Gastroesophageal sphincter (tissue), 4 donors: ENCODE data around the gene ALDH1A1. TPM values are rescaled to one million over a fixed set of nuclear protein-coding genes. Genes with fewer than 3 reads are reported as not detected.

ENCODE experiments used
- ATAC-seq: fragments of 150-250 bp; one replicate; pipeline ENCODE4 v1.9.1; 2016; ENCODE audit warnings: mild to moderate bottlenecking, moderate library complexity
- H3K27ac ChIP-seq, 4 donors: fragments of 200-600 bp; sonication (generic) in 3 of 4; 1 replicate in 3 of 4; 2 replicates in 1 of 4; pipeline ENCODE4 v1.5.1; 2016 to 2019
- H3K27me3 ChIP-seq: fragments of 200-600 bp; sonication (generic); one replicate; pipeline ENCODE4 v1.5.1; 2019
- H3K36me3 ChIP-seq, 2 donors: fragments of 200-600 bp; sonication (generic); one replicate each; pipeline ENCODE4 v1.5.1; 2019; ENCODE audit warnings: control low read depth in 1 of 2
- H3K4me1 ChIP-seq, 3 donors: fragments of 200-600 bp; sonication (generic); 1 replicate in 2 of 3; 2 replicates in 1 of 3; pipeline ENCODE4 v1.5.1; 2016 to 2019; ENCODE audit warnings: control low read depth in 2 of 3
- H3K4me3 ChIP-seq, 2 donors: fragments of 200-600 bp; sonication (generic); one replicate each; pipeline ENCODE4 v1.5.1; 2019; ENCODE audit warnings: mild to moderate bottlenecking in 1 of 2, moderate library complexity in 1 of 2
- H3K9me3 ChIP-seq, 3 donors: fragments of 200-600 bp; sonication (generic); one replicate each; pipeline ENCODE4 v1.5.1; 2017 to 2019; ENCODE audit warnings: control low read depth in 2 of 3
- CTCF ChIP-seq, 4 experiments: fragments of 200-600 bp in 2 of 4; fragments of 450-650 bp in 2 of 4; sonication (generic) in 1 of 4; IDR thresholded peaks; one replicate each; pipeline ENCODE4 v1.5.1; 2017 to 2019; ENCODE audit warnings: antibody characterized with exemption in 4 of 4, mild to moderate bottlenecking in 2 of 4, moderate library complexity in 2 of 4
- EP300 ChIP-seq: sonication (generic); formaldehyde crosslinking; IDR thresholded peaks from one replicate; pipeline ENCODE4 v1.6.1; 2017; ENCODE audit warnings: antibody characterized with exemption, mild to moderate bottlenecking
- POLR2A ChIP-seq, 2 donors: fragments of 450-650 bp; IDR thresholded peaks; one replicate each; pipeline ENCODE4 v1.6.1; 2017; ENCODE audit warnings: antibody characterized with exemption in 2 of 2, mild to moderate bottlenecking in 2 of 2, moderate library complexity in 1 of 2
- POLR2AphosphoS5 ChIP-seq: sonication (generic); formaldehyde crosslinking; IDR thresholded peaks from one replicate; pipeline ENCODE4 v1.6.1; 2017; ENCODE audit warnings: antibody characterized with exemption
- WGBS, 2 donors: methylation state at CpG; one replicate each; pipeline ENCODE4 v1.1.5; 2018; ENCODE audit warnings: low coverage in 1 of 2; 5-methylcytosine and 5-hydroxymethylcytosine counted together
- total RNA-seq, 4 donors: library from RNA; depleted of rRNA; stranded (reverse); fragments of >200 nt; gene quantifications; one replicate each; pipeline ENCODE4 v1.1.0, GENCODE V29; 2016

The ALDH1A1 gene
- total RNA-seq, 4 donors from 2014 or later = 49.2 to 118 (median 83.9) TPM

- H3K27me3 ChIP-seq = no peaks in the 10 kb centered on the region
- TF ChIP-seq POLR2AphosphoS5 = no peak
- no peak for TF ChIP-seq CTCF (IDR thresholded peaks at IDR 0.05)
- no peak for TF ChIP-seq EP300
- no peak for TF ChIP-seq POLR2A (IDR thresholded peaks at IDR 0.05)
- H3K4me1 ChIP-seq = peaks cover 0 to 10% (median 0%) of the 10 kb centered on the region in 3 donors
- no peaks in the 10 kb centered on the region for H3K9me3 ChIP-seq
- no peaks in the 10 kb centered on the region for H3K36me3 ChIP-seq
- H3K27ac ChIP-seq = no peak overlapping the region
- no peak for ATAC-seq
- H3K4me3 ChIP-seq = no peak overlapping the region
- 79 to 83% methylated on average over 10 to 12 of the region's 12 CpGs for WGBS, 2 donors
Measured at GRCh38 chr9:72980600-72981265, 27.9 kb upstream of the ALDH1A1 start.

GRCh38 chr9:72980183-72980582, 27.3 kb upstream of the ALDH1A1 start:
- TF ChIP-seq POLR2A (IDR thresholded peaks at IDR 0.05) (no peak), EP300 (no peak), POLR2AphosphoS5 (no peak), CTCF (IDR thresholded peaks at IDR 0.05) (no peak)
- no peaks in the 10 kb centered on the region for H3K9me3 ChIP-seq
- no peak overlapping the region for H3K27ac ChIP-seq
- H3K4me1 ChIP-seq = peaks cover 0 to 6% (median 0%) of the 10 kb centered on the region in 3 donors
- WGBS, 2 donors = 98 to 100% methylated on average over 2 of the region's 2 CpGs
- no peak overlapping the region for H3K4me3 ChIP-seq
- ATAC-seq = no peak
- H3K36me3 ChIP-seq = no peaks in the 10 kb centered on the region
- no peaks in the 10 kb centered on the region for H3K27me3 ChIP-seq

- no peak for TF ChIP-seq CTCF (IDR thresholded peaks at IDR 0.05)
- TF ChIP-seq EP300 = no peak
- no peak for TF ChIP-seq POLR2AphosphoS5
- no peak for TF ChIP-seq POLR2A (IDR thresholded peaks at IDR 0.05)
- H3K9me3 ChIP-seq = no peaks in the 10 kb centered on the region
- no peak overlapping the region for H3K27ac ChIP-seq
Measured at GRCh38 chr9:72979405-72980100, 26.7 kb upstream of the ALDH1A1 start.

GRCh38 chr9:72978744-72979143, 25.9 kb upstream of the ALDH1A1 start:
- Histone ChIP-seq H3K4me3 (no peak overlapping the region), H3K27me3 (no peaks in the 10 kb centered on the region), H3K9me3 (no peaks in the 10 kb centered on the region), H3K27ac (no peak overlapping the region), H3K4me1 (no peaks in the 10 kb centered on the region), H3K36me3 (no peaks in the 10 kb centered on the region)
- ATAC-seq = no peak
- TF ChIP-seq POLR2A (IDR thresholded peaks at IDR 0.05) = no peak
- TF ChIP-seq CTCF (IDR thresholded peaks at IDR 0.05) = no peak
- TF ChIP-seq POLR2AphosphoS5 = no peak
- TF ChIP-seq EP300 = no peak
- 82% methylated on average over 1 of the region's 1 CpG; no CpG with 5 or more reads in 1 of the 2 donors for WGBS, 2 donors

More at GRCh38 chr9:72979405-72980100, 26.7 kb upstream of the ALDH1A1 start:
- ATAC-seq = no peak
- WGBS, 2 donors = 83 to 90% methylated on average over 1 of the region's 1 CpG
- Histone ChIP-seq H3K36me3 (no peaks in the 10 kb centered on the region), H3K4me3 (no peak overlapping the region), H3K27me3 (no peaks in the 10 kb centered on the region), H3K4me1 (peaks cover 0 to 5% (median 0%) of the 10 kb centered on the region in 3 donors)

GRCh38 chr9:72977670-72978069, 24.8 kb upstream of the ALDH1A1 start:
- Histone ChIP-seq H3K27me3 (no peaks in the 10 kb centered on the region), H3K4me3 (no peak overlapping the region), H3K36me3 (no peaks in the 10 kb centered on the region), H3K9me3 (no peaks in the 10 kb centered on the region), H3K27ac (no peak overlapping the region), H3K4me1 (no peaks in the 10 kb centered on the region)
- no peak for TF ChIP-seq POLR2A (IDR thresholded peaks at IDR 0.05)
- TF ChIP-seq CTCF (IDR thresholded peaks at IDR 0.05) = no peak
- TF ChIP-seq POLR2AphosphoS5 = no peak
- TF ChIP-seq EP300 = no peak
- WGBS, 2 donors = 84 to 100% methylated on average over 2 of the region's 2 CpGs
- ATAC-seq = no peak
